SK-N-SH treated with all-trans-retinoic acid at 6 μM for 48 hours (cell line): ENCODE results near the gene DEPDC5.

Experiments used
- ATAC-seq: fragments of 200-7000 bp; cut with Tn5 transposase; 3 replicates; pipeline ENCODE4 v1.9.1; 2020; ENCODE audit warnings: mild to moderate bottlenecking, moderate library complexity
- ARNTL ChIP-seq: fragments of 450-650 bp; formaldehyde crosslinking; IDR thresholded peaks from 2 replicates; pipeline ENCODE4 v1.5.0; 2020; ENCODE audit warnings: low read depth, mild to moderate bottlenecking, moderate library complexity, borderline replicate concordance
- BACH2 ChIP-seq: fragments of 250-450 bp; sonication (Bioruptor Pico); IDR thresholded peaks from 2 replicates; pipeline ENCODE4 v1.9.0; 2021; ENCODE audit warnings: mild to moderate bottlenecking, borderline replicate concordance
- CREB5 ChIP-seq: fragments of 250-450 bp; sonication (Bioruptor Pico); IDR thresholded peaks from 2 replicates; pipeline ENCODE4 v1.5.1; 2020; ENCODE audit warnings: low read depth, mild to moderate bottlenecking, moderate library complexity
- CSDC2 ChIP-seq: fragments of 250-450 bp; sonication (Bioruptor Pico); IDR thresholded peaks from 2 replicates; pipeline ENCODE4 v1.5.0; 2020; ENCODE audit warnings: mild to moderate bottlenecking, moderate library complexity
- CSRNP3 ChIP-seq: fragments of 250-450 bp; sonication (Bioruptor Pico); IDR thresholded peaks from 2 replicates; pipeline ENCODE4 v1.5.1; 2021; ENCODE audit warnings: mild to moderate bottlenecking, moderate library complexity
- ESRRG ChIP-seq: fragments of 250-450 bp; sonication (Bioruptor Pico); IDR thresholded peaks from 2 replicates; pipeline ENCODE4 v1.6.1; 2021; ENCODE audit warnings: mild to moderate bottlenecking
- GLIS3 ChIP-seq: fragments of 250-450 bp; sonication (Bioruptor Pico); IDR thresholded peaks from 2 replicates; pipeline ENCODE4 v1.5.0; 2020; ENCODE audit warnings: mild to moderate bottlenecking, moderate library complexity
- ISL1 ChIP-seq: fragments of 250-450 bp; sonication (Bioruptor Pico); IDR thresholded peaks from 2 replicates; pipeline ENCODE4 v2.1.2; 2022; ENCODE audit warnings: mild to moderate bottlenecking, moderate library complexity
- PATZ1 ChIP-seq: fragments of 250-450 bp; sonication (Bioruptor Pico); IDR thresholded peaks from 2 replicates; pipeline ENCODE4 v1.8.0; 2020; ENCODE audit warnings: mild to moderate bottlenecking, moderate library complexity, borderline replicate concordance
- POU6F1 ChIP-seq: fragments of 250-450 bp; sonication (Bioruptor Pico); IDR thresholded peaks from 2 replicates; pipeline ENCODE4 v1.8.0; 2021; ENCODE audit warnings: low read depth, mild to moderate bottlenecking, moderate library complexity, borderline replicate concordance
- PPARA ChIP-seq: fragments of 250-450 bp; sonication (Bioruptor Pico); IDR thresholded peaks from 2 replicates; pipeline ENCODE4 v1.5.0; 2020; ENCODE audit warnings: mild to moderate bottlenecking, borderline replicate concordance
- RARB ChIP-seq: fragments of 250-450 bp; sonication (Bioruptor Pico); IDR thresholded peaks from 2 replicates; pipeline ENCODE4 v1.8.0; 2021; ENCODE audit warnings: mild to moderate bottlenecking, moderate library complexity
- SNAI2 ChIP-seq: fragments of 250-450 bp; sonication (Bioruptor Pico); IDR thresholded peaks from 2 replicates; pipeline ENCODE4 v1.5.0; 2020; ENCODE audit warnings: mild to moderate bottlenecking, moderate library complexity
- TOX ChIP-seq: fragments of 250-450 bp; sonication (Bioruptor Pico); IDR thresholded peaks from 2 replicates; pipeline ENCODE4 v1.8.0; 2021; ENCODE audit warnings: mild to moderate bottlenecking, moderate library complexity, borderline replicate concordance
- TSHZ2 ChIP-seq: fragments of 250-450 bp; sonication (Bioruptor Pico); IDR thresholded peaks from 2 replicates; pipeline ENCODE4 v1.5.0; 2020; ENCODE audit warnings: mild to moderate bottlenecking, moderate library complexity
- ZC3H10 ChIP-seq: fragments of 250-450 bp; sonication (Bioruptor Pico); IDR thresholded peaks from 2 replicates; pipeline ENCODE4 v1.5.1; 2021; ENCODE audit warnings: mild to moderate bottlenecking, moderate library complexity
- ZFP3 ChIP-seq: fragments of 250-450 bp; sonication (Bioruptor Pico); IDR thresholded peaks from 2 replicates; pipeline ENCODE4 v1.5.0; 2020; ENCODE audit warnings: mild to moderate bottlenecking, moderate library complexity
- ZFP30 ChIP-seq: fragments of 450-650 bp; formaldehyde crosslinking; IDR thresholded peaks from 2 replicates; pipeline ENCODE4 v1.5.0; 2022; ENCODE audit warnings: mild to moderate bottlenecking, moderate library complexity
- ZNF565 ChIP-seq: fragments of 450-650 bp; formaldehyde crosslinking; conservative IDR thresholded peaks from 2 replicates; pipeline ENCODE4 v1.5.0; 2020; ENCODE audit warnings: low read depth, mild to moderate bottlenecking, moderate library complexity
- ZNF70 ChIP-seq: fragments of 450-650 bp; formaldehyde crosslinking; IDR thresholded peaks from 2 replicates; pipeline ENCODE4 v1.5.0; 2020; ENCODE audit warnings: mild to moderate bottlenecking, moderate library complexity
- ZNF8 ChIP-seq: fragments of 450-650 bp; formaldehyde crosslinking; IDR thresholded peaks from 2 replicates; pipeline ENCODE4 v1.5.0; 2020; ENCODE audit warnings: mild to moderate bottlenecking, moderate library complexity

DEPDC5 gene

GRCh38 chr22:31752096-31752847, 1.5 kb upstream of the DEPDC5 start:
- TF ChIP-seq ARNTL (CRISPR knock-in tag), result no peak
- TF ChIP-seq RARB (CRISPR knock-in tag), result no peak
- no peak for TF ChIP-seq ZFP3 (CRISPR knock-in tag)
- no peak for TF ChIP-seq PPARA (CRISPR knock-in tag)
- TF ChIP-seq ZNF565 (CRISPR knock-in tag), result no peak
- TF ChIP-seq BACH2 (CRISPR knock-in tag), result no peak
- no peak for TF ChIP-seq ZNF70
- no peak for TF ChIP-seq CREB5 (CRISPR knock-in tag)
- ATAC-seq, result no peak

- ATAC-seq, result peak; percentile 21
- TF ChIP-seq ZNF70 (0 out of 2 replicates have a peak, but pooled peaks have one; percentile 31), ESRRG (CRISPR knock-in tag) (0 out of 2 replicates have a peak, but pooled peaks have one; percentile 22), PATZ1 (no peak), ISL1 (CRISPR knock-in tag) (no peak)
These were observed 700 bp upstream of the DEPDC5 start for GRCh38 chr22:31753005-31753633.

GRCh38 chr22:31754813-31755212, 994 bp downstream of the DEPDC5 start:
- no peak for ATAC-seq

More at GRCh38 chr22:31754813-31755212, 994 bp downstream of the DEPDC5 start:
- no peak for TF ChIP-seq TSHZ2 (CRISPR knock-in tag)
- no peak for TF ChIP-seq PPARA (CRISPR knock-in tag)
- TF ChIP-seq GLIS3 (CRISPR knock-in tag), result no peak
- no peak for TF ChIP-seq ZFP3 (CRISPR knock-in tag)
- TF ChIP-seq ARNTL (CRISPR knock-in tag), result no peak
- TF ChIP-seq ISL1 (CRISPR knock-in tag), result no peak
- no peak for TF ChIP-seq ESRRG (CRISPR knock-in tag)
- no peak for TF ChIP-seq BACH2 (CRISPR knock-in tag)
- no peak for TF ChIP-seq ZNF565 (CRISPR knock-in tag)
- no peak for TF ChIP-seq POU6F1 (CRISPR knock-in tag)
- TF ChIP-seq ZC3H10 (CRISPR knock-in tag), result no peak
- TF ChIP-seq SNAI2 (CRISPR knock-in tag), result no peak
- no peak for TF ChIP-seq ZNF70
- TF ChIP-seq CSDC2 (CRISPR knock-in tag), result no peak
- no peak for TF ChIP-seq CREB5 (CRISPR knock-in tag)
- no peak for TF ChIP-seq TOX
- no peak for TF ChIP-seq ZFP30 (CRISPR knock-in tag)
- TF ChIP-seq ZNF8 (CRISPR knock-in tag), result no peak
- TF ChIP-seq CSRNP3 (CRISPR knock-in tag), result no peak
- TF ChIP-seq RARB (CRISPR knock-in tag), result no peak
- TF ChIP-seq, all 23 proteins: peak for 0
